Astrocyte (in vitro differentiated cells and primary cell): ENCODE measurements around the gene ACMSD. TPM values are rescaled to one million over a fixed set of nuclear protein-coding genes. Genes with fewer than 3 reads are reported as not detected.

Experiments used
- DNase-seq: peaks from one replicate; pipeline ENCODE4 v3.0.0-alpha.2; 2010; ENCODE audit warnings: low read depth
- FAIRE-seq: peaks from 2 replicates; lab custom pipeline; 2011; peaks lifted over from hg19 to GRCh38; lab: Jason Lieb, UNC
- H2AFZ ChIP-seq: 2 replicates; pipeline ENCODE4 v1.6.0; 2012; ENCODE audit warnings: low read depth, low read length, inconsistent platforms
- H3K27ac ChIP-seq: 2 replicates; pipeline ENCODE4 v1.5.1; 2011; ENCODE audit warnings: low read depth, low read length, inconsistent platforms
- H3K27me3 ChIP-seq: 2 replicates; pipeline ENCODE4 v1.6.0; 2011; ENCODE audit warnings: low read length, inconsistent platforms; ENCODE audit not compliant: insufficient read depth
- H3K36me3 ChIP-seq: 2 replicates; pipeline ENCODE4 v1.5.1; 2011; ENCODE audit warnings: low read length, inconsistent platforms; ENCODE audit not compliant: insufficient read depth
- H3K4me1 ChIP-seq: 2 replicates; pipeline ENCODE4 v1.5.1; 2011; ENCODE audit warnings: low read length, inconsistent platforms; ENCODE audit not compliant: insufficient read depth
- H3K4me2 ChIP-seq: 2 replicates; pipeline ENCODE4 v1.6.0; 2012; ENCODE audit warnings: low read length, inconsistent platforms
- H3K4me3 ChIP-seq: 2 replicates; pipeline ENCODE4 v1.5.1; 2011; ENCODE audit warnings: low read depth, mild to moderate bottlenecking, low read length, inconsistent platforms; ENCODE audit not compliant: insufficient read depth
- H3K79me2 ChIP-seq: 2 replicates; pipeline ENCODE4 v1.6.0; 2012; ENCODE audit warnings: mild to moderate bottlenecking, low read length, inconsistent platforms; ENCODE audit not compliant: insufficient read depth
- H3K9ac ChIP-seq: 2 replicates; pipeline ENCODE4 v1.6.0; 2012; ENCODE audit warnings: mild to moderate bottlenecking, low read length, inconsistent platforms
- H3K9me3 ChIP-seq: 2 replicates; pipeline ENCODE4 v1.5.1; 2012; ENCODE audit warnings: low read depth, mild to moderate bottlenecking, low read length, inconsistent platforms; ENCODE audit not compliant: insufficient read depth
- H4K20me1 ChIP-seq: 2 replicates; pipeline ENCODE4 v1.6.0; 2012; ENCODE audit warnings: low read length, inconsistent platforms; ENCODE audit not compliant: insufficient read depth
- H3K27ac Mint-ChIP-seq: one replicate; pipeline ENCODE4 v1.8.0; 2021; ENCODE audit warnings: mild to moderate bottlenecking, mixed read lengths; ENCODE audit not compliant: unreplicated experiment
- H3K27me3 Mint-ChIP-seq: one replicate; pipeline ENCODE4 v1.8.0; 2021; ENCODE audit warnings: low read depth, mixed read lengths; ENCODE audit not compliant: unreplicated experiment
- H3K36me3 Mint-ChIP-seq: one replicate; pipeline ENCODE4 v1.8.0; 2021; ENCODE audit warnings: low read depth, mixed read lengths; ENCODE audit not compliant: unreplicated experiment
- H3K4me1 Mint-ChIP-seq: one replicate; pipeline ENCODE4 v1.8.0; 2021; ENCODE audit warnings: low read depth, mixed read lengths; ENCODE audit not compliant: unreplicated experiment
- H3K4me3 Mint-ChIP-seq: one replicate; pipeline ENCODE4 v1.8.0; 2021; ENCODE audit warnings: mild to moderate bottlenecking, moderate library complexity, mixed read lengths; ENCODE audit not compliant: unreplicated experiment
- H3K9me3 Mint-ChIP-seq: one replicate; pipeline ENCODE4 v1.8.0; 2021; ENCODE audit warnings: mild to moderate bottlenecking, mixed read lengths; ENCODE audit not compliant: unreplicated experiment
- CTCF ChIP-seq: IDR thresholded peaks from 2 replicates; pipeline ENCODE4 v1.5.1; 2011; ENCODE audit warnings: low read depth, mild to moderate bottlenecking, inconsistent platforms, low read length, moderate library complexity; ENCODE audit not compliant: insufficient read depth
- EZH2 ChIP-seq: IDR thresholded peaks from 2 replicates; pipeline ENCODE4 v1.6.1; 2012; ENCODE audit warnings: mild to moderate bottlenecking, low read length, inconsistent platforms; ENCODE audit not compliant: insufficient read depth
- total RNA-seq: library from RNA; stranded (reverse); gene quantifications from 2 replicates; pipeline ENCODE4 v1.2.1, GENCODE V29; 2021

ACMSD gene
- total RNA-seq, 1 donor from 2014 or later = not detected

- peaks cover 45% of the 10 kb centered on the region for H3K79me2 ChIP-seq
- no peak overlapping the region for H2AFZ ChIP-seq
- H3K27me3 ChIP-seq = no peaks in the 10 kb centered on the region
- no peaks in the 10 kb centered on the region for H3K4me1 ChIP-seq
- H3K9ac ChIP-seq = no peak overlapping the region
- no peaks in the 10 kb centered on the region for H3K9me3 Mint-ChIP-seq
- no peak overlapping the region for H3K27ac ChIP-seq
- H3K27ac Mint-ChIP-seq = no peak overlapping the region
- H3K9me3 ChIP-seq = no peaks in the 10 kb centered on the region
- H3K4me2 ChIP-seq = no peak overlapping the region
- no peak for TF ChIP-seq EZH2
- no peak for TF ChIP-seq CTCF
- no peak overlapping the region for H3K4me3 Mint-ChIP-seq
- H3K27me3 Mint-ChIP-seq = no peaks in the 10 kb centered on the region
- H3K4me1 Mint-ChIP-seq = peaks cover 2% of the 10 kb centered on the region
- FAIRE-seq (no peak), DNase-seq (no peak)
- H4K20me1 ChIP-seq = peaks cover 46% of the 10 kb centered on the region
- peaks cover 5% of the 10 kb centered on the region for H3K36me3 Mint-ChIP-seq
- H3K36me3 ChIP-seq = peaks cover 36% of the 10 kb centered on the region
- H3K4me3 ChIP-seq = no peak overlapping the region
Measured at GRCh38 chr2:134946073-134946472, 107.7 kb downstream of the ACMSD start.

GRCh38 chr2:134949981-134950708, 111.7 kb downstream of the ACMSD start:
- TF ChIP-seq EZH2 = no peak
- no peak for TF ChIP-seq CTCF
- H3K27ac Mint-ChIP-seq = no peak overlapping the region
- no peak for FAIRE-seq

DNA sequence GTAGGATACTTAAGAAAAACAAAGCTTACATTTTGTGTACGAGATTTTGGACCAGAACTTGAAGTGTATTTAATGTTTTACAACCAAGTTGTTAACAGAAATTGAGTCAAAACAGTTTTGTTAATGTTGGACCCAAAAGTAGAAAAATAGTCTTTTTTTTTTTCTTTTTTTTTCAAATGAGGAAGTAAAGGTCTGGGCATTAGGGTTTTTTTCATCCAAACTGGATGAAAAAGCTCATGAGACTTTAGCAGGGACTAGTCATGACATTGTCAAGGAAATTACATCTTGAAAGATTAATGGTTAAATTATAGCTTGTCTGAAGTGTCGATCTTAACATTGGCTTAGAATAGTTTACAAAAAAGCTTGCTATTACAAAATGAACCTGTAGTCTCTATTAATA, 112.5 kb downstream of the ACMSD start:
- H3K4me3 Mint-ChIP-seq = no peak overlapping the region
- no peak overlapping the region for H3K27ac Mint-ChIP-seq
- DNase-seq (no peak), FAIRE-seq (no peak)
- TF ChIP-seq EZH2 = no peak
- no peak for TF ChIP-seq CTCF
- H3K27me3 Mint-ChIP-seq = no peaks in the 10 kb centered on the region
- no peak overlapping the region for H2AFZ ChIP-seq
- no peak overlapping the region for H3K27ac ChIP-seq
- peaks cover 39% of the 10 kb centered on the region for H4K20me1 ChIP-seq
- no peaks in the 10 kb centered on the region for H3K27me3 ChIP-seq
- no peak overlapping the region for H3K4me3 ChIP-seq
- H3K9me3 Mint-ChIP-seq = no peaks in the 10 kb centered on the region
- peaks cover 2% of the 10 kb centered on the region for H3K4me1 Mint-ChIP-seq
- peaks cover 29% of the 10 kb centered on the region for H3K79me2 ChIP-seq
- H3K36me3 ChIP-seq = peaks cover 46% of the 10 kb centered on the region
- no peak overlapping the region for H3K4me2 ChIP-seq
- H3K36me3 Mint-ChIP-seq = peaks cover 14% of the 10 kb centered on the region
- H3K9ac ChIP-seq = no peak overlapping the region
- no peaks in the 10 kb centered on the region for H3K4me1 ChIP-seq
- no peaks in the 10 kb centered on the region for H3K9me3 ChIP-seq

More at GRCh38 chr2:134949981-134950708, 111.7 kb downstream of the ACMSD start:
- H3K4me1 Mint-ChIP-seq = peaks cover 2% of the 10 kb centered on the region
- DNase-seq = no peak
- Histone ChIP-seq H3K4me3 (no peak overlapping the region), H3K9me3 (no peaks in the 10 kb centered on the region), H4K20me1 (peaks cover 43% of the 10 kb centered on the region), H2AFZ (no peak overlapping the region), H3K27me3 (no peaks in the 10 kb centered on the region), H3K4me1 (no peaks in the 10 kb centered on the region), H3K4me2 (no peak overlapping the region), H3K9ac (no peak overlapping the region), H3K27ac (no peak overlapping the region), H3K79me2 (peaks cover 34% of the 10 kb centered on the region), H3K36me3 (peaks cover 49% of the 10 kb centered on the region)
- no peaks in the 10 kb centered on the region for H3K9me3 Mint-ChIP-seq
- peaks cover 14% of the 10 kb centered on the region for H3K36me3 Mint-ChIP-seq
- no peak overlapping the region for H3K4me3 Mint-ChIP-seq
- no peaks in the 10 kb centered on the region for H3K27me3 Mint-ChIP-seq
